Left lung (tissue), 10 donors: Measurements from ENCODE around the gene PPFIBP2. TPM values are rescaled to one million over a fixed set of nuclear protein-coding genes. Genes with fewer than 3 reads are reported as not detected.

ENCODE experiments used
- ATAC-seq: fragments of 200-7000 bp; cut with Tn5 transposase; one replicate; pipeline ENCODE4 v1.9.1; 2020; ENCODE audit warnings: moderate library complexity
- DNase-seq, 4 donors: peaks; one replicate each; pipeline ENCODE4 v3.0.0-alpha.2; 2013 to 2020
- H3K27ac ChIP-seq, 2 donors: fragments of 200-600 bp; sonication (generic) in 1 of 2; one replicate each; pipeline versions ENCODE4 v1.5.0 to v1.8.0; 2020 to 2021
- H3K27me3 ChIP-seq, 2 donors: fragments of 200-600 bp; sonication (generic) in 1 of 2; one replicate each; pipeline versions ENCODE4 v1.5.0 to v1.8.0; 2020 to 2021
- H3K36me3 ChIP-seq, 2 donors: fragments of 200-600 bp; sonication (generic) in 1 of 2; one replicate each; pipeline versions ENCODE4 v1.5.0 to v1.8.0; 2020 to 2021
- H3K4me1 ChIP-seq, 2 donors: fragments of 200-600 bp; one replicate each; pipeline ENCODE4 v1.8.0; 2021
- H3K4me3 ChIP-seq, 2 donors: fragments of 200-600 bp; sonication (generic) in 1 of 2; one replicate each; pipeline versions ENCODE4 v1.5.0 to v1.8.0; 2020 to 2021; ENCODE audit warnings: mild to moderate bottlenecking in 1 of 2
- H3K9me3 ChIP-seq, 2 donors: fragments of 200-600 bp; sonication (generic) in 1 of 2; one replicate each; pipeline versions ENCODE4 v1.5.0 to v1.8.0; 2020 to 2021
- CTCF ChIP-seq, 2 donors: fragments of 200-600 bp; sonication (generic) in 1 of 2; IDR thresholded peaks; one replicate each; pipeline versions ENCODE4 v1.5.0 to v1.8.0; 2021; ENCODE audit warnings: antibody characterized with exemption in 2 of 2
- intact Hi-C, 2 donors: fragments of 100-400 bp; cut with DNase I; formaldehyde crosslinking; loops; one replicate each; pipeline versions ENCODE4 v1.11.2 to v1.14.2; 2022
- polyA plus RNA-seq, 6 donors: library from polyadenylated mRNA; unstranded; fragments of 120-200 nt; gene quantifications; one replicate each; pipeline ENCODE4 v1.2.1, GENCODE V29; 2013; ENCODE audit not compliant: insufficient read length in 6 of 6
- total RNA-seq, 2 donors: library from RNA; stranded (reverse); fragmentation: NEBNext Ultra II Directional; extraction: Animal tissue kit (Norgen Biotek cat#: 25700); gene quantifications; one replicate each; pipeline ENCODE4 v1.2.1, GENCODE V29; 2021
- donor health status: DM: no; HTN: yes; CAD: no.
- donor health status: DM: no; HTN: no; CAD: no.

The PPFIBP2 gene
- total and polyA plus RNA-seq, 8 donors, result 18.7 to 48.7 (median 37.3) TPM

DNA sequence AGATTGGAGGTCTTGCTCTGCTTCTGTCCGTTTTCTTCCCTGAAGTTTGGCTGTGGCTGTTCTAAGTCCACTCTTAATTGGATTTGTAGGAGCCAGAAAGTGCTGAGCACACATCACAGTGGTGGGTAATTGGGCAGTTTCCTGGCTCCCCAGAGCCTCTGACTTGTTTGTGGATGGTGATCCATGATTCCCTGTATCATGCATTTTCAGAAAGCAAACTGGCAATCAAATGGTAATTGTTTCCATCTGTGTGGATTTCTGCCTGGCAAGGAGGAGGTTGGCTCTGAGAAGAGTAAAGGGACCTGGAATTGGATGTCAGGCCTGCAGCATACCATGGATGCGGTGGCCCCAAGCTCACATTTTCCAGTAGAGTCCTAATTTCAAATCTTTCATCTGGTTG, 49.5 kb downstream of the PPFIBP2 start:
- ATAC-seq (no peak), DNase-seq (no peak)
- no peaks in the 10 kb centered on the region for H3K36me3 ChIP-seq
- no peaks in the 10 kb centered on the region for H3K4me1 ChIP-seq
- H3K9me3 ChIP-seq, result no peaks in the 10 kb centered on the region
- no peaks in the 10 kb centered on the region for H3K27me3 ChIP-seq
- no peak for TF ChIP-seq CTCF (IDR thresholded peaks at IDR 0.05)
- intact Hi-C loops, result no loop called here
- H3K27ac ChIP-seq, result no peak overlapping the region
- H3K4me3 ChIP-seq, result no peak overlapping the region

DNA sequence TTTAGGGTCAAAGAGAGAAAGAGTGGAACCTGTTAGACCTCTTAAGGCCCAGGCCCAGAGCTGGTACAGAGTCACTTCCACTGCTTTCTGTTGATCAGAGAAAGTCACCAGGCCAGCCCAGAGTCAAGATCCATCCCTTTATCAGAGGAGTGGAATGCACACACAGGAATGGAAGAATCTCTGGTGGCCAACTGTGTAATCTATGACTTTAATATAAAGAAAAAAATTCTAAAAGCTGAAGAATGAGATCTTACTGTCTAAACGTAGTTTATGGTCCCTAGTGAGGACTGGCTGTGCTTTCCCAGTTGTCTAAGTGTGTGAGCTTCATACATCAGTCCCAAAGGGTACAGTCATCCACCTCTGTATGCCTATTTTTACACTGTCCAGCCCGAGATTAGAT, 51.0 kb downstream of the PPFIBP2 start:
- DNase-seq (no peak), ATAC-seq (no peak)
- TF ChIP-seq CTCF (IDR thresholded peaks at IDR 0.05), result no peak
- intact Hi-C loops, result no loop called here
- no peaks in the 10 kb centered on the region for H3K9me3 ChIP-seq
- no peaks in the 10 kb centered on the region for H3K36me3 ChIP-seq
- H3K27ac ChIP-seq, result no peak overlapping the region
- H3K27me3 ChIP-seq, result no peaks in the 10 kb centered on the region
- no peaks in the 10 kb centered on the region for H3K4me1 ChIP-seq
- no peak overlapping the region for H3K4me3 ChIP-seq

DNA sequence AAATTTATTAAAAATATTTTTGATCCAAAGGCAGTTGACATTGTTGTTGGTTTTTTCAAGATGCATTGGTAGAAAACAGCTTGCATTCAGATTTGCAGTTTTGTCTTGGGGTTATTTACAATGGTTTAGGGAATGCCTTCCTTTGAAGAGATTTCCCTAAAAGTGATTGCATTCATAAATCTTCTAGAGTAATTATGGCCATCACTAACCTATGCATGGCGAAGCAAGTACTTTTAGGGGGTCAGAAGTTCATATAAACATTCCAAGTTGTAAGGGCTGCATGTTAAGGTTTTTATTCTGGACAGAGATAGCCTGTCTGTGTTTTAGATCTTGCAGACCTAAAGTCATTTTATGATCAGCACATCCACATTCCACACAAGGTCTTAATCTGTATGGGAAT, 53.5 kb downstream of the PPFIBP2 start:
- TF ChIP-seq CTCF (IDR thresholded peaks at IDR 0.05), result no peak
- no peak overlapping the region for H3K27ac ChIP-seq
- no peak for ATAC-seq
- H3K4me3 ChIP-seq, result no peak overlapping the region
- intact Hi-C loops, result no loop called here
- no peaks in the 10 kb centered on the region for H3K27me3 ChIP-seq
- DNase-seq, result no peak
- no peaks in the 10 kb centered on the region for H3K9me3 ChIP-seq
- H3K4me1 ChIP-seq, result peaks cover 5 to 10% of the 10 kb centered on the region in 2 donors
- H3K36me3 ChIP-seq, result no peaks in the 10 kb centered on the region

- intact Hi-C loops, result no loop called here
- no peak overlapping the region for H3K27ac ChIP-seq
- H3K4me3 ChIP-seq, result no peak overlapping the region
- peaks cover 5 to 14% of the 10 kb centered on the region in 2 donors for H3K4me1 ChIP-seq
- no peak for TF ChIP-seq CTCF (IDR thresholded peaks at IDR 0.05)
- DNase-seq (no peak), ATAC-seq (no peak)
- H3K36me3 ChIP-seq, result no peaks in the 10 kb centered on the region
- H3K9me3 ChIP-seq, result no peaks in the 10 kb centered on the region
- H3K27me3 ChIP-seq, result no peaks in the 10 kb centered on the region
These were observed 55.2 kb downstream of the PPFIBP2 start for GRCh38 chr11:7569044-7569443.

DNA sequence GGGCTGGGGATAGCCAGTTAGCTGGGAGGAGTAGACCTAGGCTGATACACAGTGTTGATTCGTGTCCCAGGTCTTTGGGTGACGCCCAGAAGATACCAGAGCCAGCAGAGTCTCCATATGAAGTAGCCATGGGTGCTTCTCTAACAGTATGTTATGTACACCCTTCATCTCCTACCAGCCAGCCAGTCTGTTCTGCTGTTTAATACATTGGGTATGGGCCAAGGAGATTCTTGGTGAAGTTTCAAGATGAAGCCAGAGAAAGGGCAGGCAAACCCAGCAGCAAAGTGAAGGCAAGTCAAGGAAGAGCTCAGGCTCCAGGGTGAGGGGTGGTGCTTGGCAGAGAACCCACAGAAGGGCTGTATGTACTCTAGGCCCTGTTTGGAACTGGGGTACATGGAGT, 56.4 kb downstream of the PPFIBP2 start:
- no peaks in the 10 kb centered on the region for H3K9me3 ChIP-seq
- H3K4me1 ChIP-seq, result peaks cover 5 to 23% of the 10 kb centered on the region in 2 donors
- DNase-seq, result no peak
- no peak overlapping the region for H3K27ac ChIP-seq
- H3K36me3 ChIP-seq, result no peaks in the 10 kb centered on the region
- no peak for TF ChIP-seq CTCF (IDR thresholded peaks at IDR 0.05)
- peaks cover 0 to 2% of the 10 kb centered on the region in 2 donors for H3K27me3 ChIP-seq
- H3K4me3 ChIP-seq, result no peak overlapping the region
- ATAC-seq, result no peak
- intact Hi-C loops, result loop anchor here in 1 of 2 donors (5.0 kb wide), 1 partner anchor 97 kb away; no protein-coding TSS in a partner anchor
